Myocyte (in vitro differentiated cells): ENCODE results near the gene TTC21A. TPM values are rescaled to one million over a fixed set of nuclear protein-coding genes. Genes with fewer than 3 reads are reported as not detected.

Experiments used
- DNase-seq: peaks from one replicate; pipeline ENCODE4 v3.0.0-alpha.2; 2012; ENCODE audit warnings: low read depth
- total RNA-seq: library from RNA; depleted of rRNA; stranded (reverse); fragments of >200 nt; gene quantifications from 2 replicates; pipeline ENCODE4 v1.2.3, GENCODE V29; 2014

TTC21A gene
- total RNA-seq, 1 donor from 2014 or later: 2.7 TPM

GRCh38 chr3:39113291-39113690, 5.8 kb downstream of the TTC21A start:
- no peak for DNase-seq

GRCh38 chr3:39114456-39114855, 7.0 kb downstream of the TTC21A start:
- no peak for DNase-seq

- no peak for DNase-seq
Measured at GRCh38 chr3:39115870-39116269, 8.4 kb downstream of the TTC21A start.

GRCh38 chr3:39118079-39118478, 10.6 kb downstream of the TTC21A start:
- DNase-seq: no peak

- DNase-seq: no peak
Measured at GRCh38 chr3:39118931-39119660, 11.6 kb downstream of the TTC21A start.

- DNase-seq: no peak
Measured at GRCh38 chr3:39121621-39122020, 14.1 kb downstream of the TTC21A start.

- DNase-seq: no peak
Measured at GRCh38 chr3:39122813-39123212, 15.3 kb downstream of the TTC21A start.

- no peak for DNase-seq
Measured at GRCh38 chr3:39124876-39125840, 17.7 kb downstream of the TTC21A start.

GRCh38 chr3:39125841-39126500, 18.5 kb downstream of the TTC21A start:
- no peak for DNase-seq

GRCh38 chr3:39126532-39127071, 19.1 kb downstream of the TTC21A start:
- peak; percentile 57 for DNase-seq

- no peak for DNase-seq
Measured at GRCh38 chr3:39127269-39127907, 19.9 kb downstream of the TTC21A start.

- DNase-seq: no peak
Measured at GRCh38 chr3:39127908-39128304, 20.4 kb downstream of the TTC21A start.

GRCh38 chr3:39128951-39129350, 21.5 kb downstream of the TTC21A start:
- no peak for DNase-seq

- DNase-seq: no peak
Measured at GRCh38 chr3:39130026-39130425, 22.5 kb downstream of the TTC21A start.

- DNase-seq: no peak
Measured at GRCh38 chr3:39130693-39131265, 23.3 kb downstream of the TTC21A start.

GRCh38 chr3:39132096-39133092, 24.9 kb downstream of the TTC21A start:
- DNase-seq: no peak

GRCh38 chr3:39133093-39133490, 25.6 kb downstream of the TTC21A start:
- no peak for DNase-seq

- no peak for DNase-seq
Measured at GRCh38 chr3:39133822-39134221, 26.3 kb downstream of the TTC21A start.

GRCh38 chr3:39134305-39134704, 26.8 kb downstream of the TTC21A start:
- no peak for DNase-seq
